DOHH2 (cell line): Measurements from ENCODE around the gene JARID2.

ENCODE experiments used
- EZH2phosphoT487 ChIP-seq: fragments of 200-600 bp; sonication (generic); IDR thresholded peaks from 2 replicates; pipeline ENCODE4 v1.6.1; 2017; ENCODE audit warnings: borderline replicate concordance, mild to moderate bottlenecking, antibody characterized with exemption, low read length, moderate library complexity, mixed read lengths
- TF ChIP-seq, protein P1 (sequence below): fragments of 200-600 bp; sonication (generic); IDR thresholded peaks from one replicate; pipeline ENCODE4 v1.5.1; 2014; ENCODE audit warnings: antibody characterized with exemption, mild to moderate bottlenecking, low read depth, low read length; ENCODE audit not compliant: poor library complexity, severe bottlenecking

DNA sequence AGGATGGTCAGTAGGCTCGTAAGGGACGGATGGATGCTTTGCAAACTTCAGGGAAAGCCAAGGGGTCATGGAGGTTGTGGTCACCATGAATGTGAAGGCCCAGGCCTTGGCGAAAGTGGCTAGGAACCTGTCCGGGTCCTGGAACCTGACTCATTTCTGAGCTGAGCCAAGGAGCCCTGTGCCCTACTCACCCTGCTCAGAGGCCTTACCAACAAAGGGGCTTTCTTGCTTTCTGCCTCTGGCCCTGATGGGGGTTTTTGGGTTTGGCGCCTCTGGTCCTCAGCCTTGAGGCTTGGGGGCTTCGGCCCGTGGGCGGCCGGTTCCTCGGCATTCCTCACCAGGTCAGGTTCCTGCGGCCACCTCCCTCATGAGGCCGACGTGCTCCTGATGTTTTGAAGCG, 261.9 kb downstream of the JARID2 start:
- TF ChIP-seq, protein P1, sequence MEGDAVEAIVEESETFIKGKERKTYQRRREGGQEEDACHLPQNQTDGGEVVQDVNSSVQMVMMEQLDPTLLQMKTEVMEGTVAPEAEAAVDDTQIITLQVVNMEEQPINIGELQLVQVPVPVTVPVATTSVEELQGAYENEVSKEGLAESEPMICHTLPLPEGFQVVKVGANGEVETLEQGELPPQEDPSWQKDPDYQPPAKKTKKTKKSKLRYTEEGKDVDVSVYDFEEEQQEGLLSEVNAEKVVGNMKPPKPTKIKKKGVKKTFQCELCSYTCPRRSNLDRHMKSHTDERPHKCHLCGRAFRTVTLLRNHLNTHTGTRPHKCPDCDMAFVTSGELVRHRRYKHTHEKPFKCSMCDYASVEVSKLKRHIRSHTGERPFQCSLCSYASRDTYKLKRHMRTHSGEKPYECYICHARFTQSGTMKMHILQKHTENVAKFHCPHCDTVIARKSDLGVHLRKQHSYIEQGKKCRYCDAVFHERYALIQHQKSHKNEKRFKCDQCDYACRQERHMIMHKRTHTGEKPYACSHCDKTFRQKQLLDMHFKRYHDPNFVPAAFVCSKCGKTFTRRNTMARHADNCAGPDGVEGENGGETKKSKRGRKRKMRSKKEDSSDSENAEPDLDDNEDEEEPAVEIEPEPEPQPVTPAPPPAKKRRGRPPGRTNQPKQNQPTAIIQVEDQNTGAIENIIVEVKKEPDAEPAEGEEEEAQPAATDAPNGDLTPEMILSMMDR, result no peak
- TF ChIP-seq EZH2phosphoT487, result no peak
